OCI-LY1 (cell line): ENCODE results near the gene ZNF117.

Source experiments
- CTCF ChIP-seq: fragments of 200-600 bp; sonication (generic), shearing (Covaris generic); IDR thresholded peaks from 2 replicates; pipeline ENCODE4 v1.5.1; 2017; ENCODE audit warnings: mild to moderate bottlenecking, antibody characterized with exemption, low read length, moderate library complexity, mixed read lengths
- EZH2 ChIP-seq: fragments of 200-600 bp; sonication (generic), shearing (Covaris generic); IDR thresholded peaks from 2 replicates; pipeline ENCODE4 v1.8.0; 2017; ENCODE audit warnings: borderline replicate concordance, mixed run types, mild to moderate bottlenecking, antibody characterized with exemption, low read length, moderate library complexity, mixed read lengths

GRCh38 chr7:64946772-64947171 lies 44.1 kb downstream of the ZNF117 start:
- TF ChIP-seq CTCF (peak; percentile 59), EZH2 (no peak)
